Lower lobe of right lung (tissue), 2 donors: ENCODE data around the gene SLCO1B3. TPM values are rescaled to one million over a fixed set of nuclear protein-coding genes. Genes with fewer than 3 reads are reported as not detected.

Experiments
- ATAC-seq, 2 donors: fragments of 200-7000 bp; cut with Tn5 transposase; one replicate each; pipeline ENCODE4 v1.9.1; 2020 to 2022; ENCODE audit warnings: mild to moderate bottlenecking in 2 of 2, moderate library complexity in 2 of 2
- DNase-seq: peaks from one replicate; pipeline ENCODE4 v3.0.0-alpha.2; 2020
- H3K27ac ChIP-seq: fragments of 200-600 bp; one replicate; pipeline ENCODE4 v1.8.0; 2022
- H3K27me3 ChIP-seq: fragments of 200-600 bp; one replicate; pipeline ENCODE4 v1.8.0; 2022; ENCODE audit warnings: low read depth
- H3K36me3 ChIP-seq: fragments of 200-600 bp; one replicate; pipeline ENCODE4 v1.8.0; 2022; ENCODE audit warnings: mild to moderate bottlenecking
- H3K4me1 ChIP-seq: fragments of 200-600 bp; one replicate; pipeline ENCODE4 v1.8.0; 2022
- H3K4me3 ChIP-seq: fragments of 200-600 bp; one replicate; pipeline ENCODE4 v1.8.0; 2022; ENCODE audit warnings: mild to moderate bottlenecking
- H3K9me3 ChIP-seq: fragments of 200-600 bp; one replicate; pipeline ENCODE4 v1.8.0; 2022
- CTCF ChIP-seq: fragments of 200-600 bp; IDR thresholded peaks from one replicate; pipeline ENCODE4 v1.8.0; 2022; ENCODE audit warnings: antibody characterized with exemption, mild to moderate bottlenecking
- intact Hi-C: fragments of 100-400 bp; cut with DNase I; formaldehyde crosslinking; loops from one replicate; pipeline ENCODE4 v1.11.0; 2022
- total RNA-seq: library from RNA; stranded (reverse); fragmentation: NEBNext Ultra II Directional; extraction: Animal tissue kit (Norgen Biotek cat#: 25700); gene quantifications from one replicate; pipeline ENCODE4 v1.2.1, GENCODE V29; 2021
- donor health status: DM: no; HTN: yes; CAD: no; lungs with severe emphysema.

Gene SLCO1B3
- total RNA-seq, 1 donor from 2014 or later: not detected

GRCh38 chr12:20808521-20808920 lies 2.0 kb upstream of the SLCO1B3 start:
- H3K27me3 ChIP-seq: no peaks in the 10 kb centered on the region
- H3K4me1 ChIP-seq: no peaks in the 10 kb centered on the region
- no peak for ATAC-seq
- no peak for DNase-seq
- H3K9me3 ChIP-seq: no peaks in the 10 kb centered on the region
- no peak for TF ChIP-seq CTCF
- no peaks in the 10 kb centered on the region for H3K36me3 ChIP-seq
- H3K4me3 ChIP-seq: no peak overlapping the region
- intact Hi-C loops: no loop called here
- no peak overlapping the region for H3K27ac ChIP-seq

DNA sequence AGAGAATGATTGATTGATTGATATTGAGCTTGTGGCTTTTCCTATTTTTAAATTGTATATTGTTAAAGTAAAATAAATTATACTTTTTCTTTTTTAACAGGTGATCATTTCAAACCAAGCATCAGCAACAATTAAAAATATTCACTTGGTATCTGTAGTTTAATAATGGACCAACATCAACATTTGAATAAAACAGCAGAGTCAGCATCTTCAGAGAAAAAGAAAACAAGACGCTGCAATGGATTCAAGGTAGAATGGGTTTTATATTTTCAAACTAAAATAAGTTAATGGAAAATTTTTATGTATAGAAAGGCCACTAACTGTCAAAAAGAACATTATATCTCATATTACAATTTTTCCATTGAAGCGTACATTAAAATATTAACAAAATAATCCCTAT lies 5.1 kb downstream of the SLCO1B3 start:
- intact Hi-C loops: no loop called here

DNA sequence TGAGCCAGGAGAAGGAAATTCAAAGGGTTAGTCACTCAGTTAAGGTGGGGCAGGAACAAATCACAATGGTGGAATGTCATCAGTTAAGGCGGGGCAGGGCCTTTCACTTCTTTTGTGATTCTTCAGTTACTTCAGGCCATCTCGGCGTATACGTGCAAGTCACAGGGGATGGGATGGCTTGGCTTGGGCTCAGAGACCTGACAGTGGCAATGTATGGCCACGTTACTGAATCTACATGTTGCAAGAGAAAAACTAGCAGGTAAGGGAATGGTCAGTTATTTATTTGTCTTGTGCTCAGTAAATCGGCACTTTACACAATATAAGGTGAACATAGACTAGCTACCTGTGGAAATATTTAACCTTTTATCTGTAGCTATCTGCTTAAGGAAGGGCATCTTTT lies 11.9 kb downstream of the SLCO1B3 start:
- TF ChIP-seq CTCF: no peak
- H3K4me1 ChIP-seq: no peaks in the 10 kb centered on the region
- ATAC-seq (no peak), DNase-seq (no peak)
- no peaks in the 10 kb centered on the region for H3K27me3 ChIP-seq
- no peak overlapping the region for H3K4me3 ChIP-seq
- intact Hi-C loops: no loop called here
- H3K36me3 ChIP-seq: no peaks in the 10 kb centered on the region
- H3K9me3 ChIP-seq: no peaks in the 10 kb centered on the region
- H3K27ac ChIP-seq: no peak overlapping the region

More for the DNA sequence above, 5.1 kb downstream of the SLCO1B3 start:
- Histone ChIP-seq H3K4me1 (no peaks in the 10 kb centered on the region), H3K4me3 (no peak overlapping the region), H3K27me3 (no peaks in the 10 kb centered on the region), H3K27ac (no peak overlapping the region), H3K36me3 (no peaks in the 10 kb centered on the region), H3K9me3 (no peaks in the 10 kb centered on the region)
- no peak for DNase-seq
- no peak for ATAC-seq
- no peak for TF ChIP-seq CTCF

GRCh38 chr12:20822925-20823324 lies 12.4 kb downstream of the SLCO1B3 start:
- Histone ChIP-seq H3K27me3 (no peaks in the 10 kb centered on the region), H3K9me3 (no peaks in the 10 kb centered on the region), H3K4me3 (no peak overlapping the region), H3K27ac (no peak overlapping the region), H3K36me3 (no peaks in the 10 kb centered on the region), H3K4me1 (no peaks in the 10 kb centered on the region)
- intact Hi-C loops: no loop called here
- DNase-seq (no peak), ATAC-seq (no peak)
- no peak for TF ChIP-seq CTCF

DNA sequence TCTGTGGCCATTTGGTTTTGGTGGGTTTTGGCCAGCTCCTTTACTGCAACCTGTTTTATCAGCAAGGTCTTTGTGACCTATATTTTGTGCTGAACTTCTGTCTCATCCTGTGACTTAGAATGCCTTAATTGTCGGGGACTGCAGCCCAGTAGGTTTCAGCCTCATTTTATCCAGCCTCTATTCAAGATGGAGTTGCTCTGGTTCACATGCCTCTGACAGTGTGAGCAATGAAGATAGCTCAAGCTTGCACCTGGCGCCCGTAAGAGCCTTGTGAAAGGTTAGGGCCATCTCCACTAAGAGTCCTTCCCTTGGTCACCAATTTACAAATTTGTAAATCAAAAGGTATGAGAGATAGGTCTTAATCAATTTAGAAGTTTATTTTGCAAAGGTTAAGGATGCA lies 19.4 kb downstream of the SLCO1B3 start:
- H3K27ac ChIP-seq: no peak overlapping the region
- H3K36me3 ChIP-seq: no peaks in the 10 kb centered on the region
- intact Hi-C loops: no loop called here
- H3K27me3 ChIP-seq: no peaks in the 10 kb centered on the region
- H3K4me3 ChIP-seq: no peak overlapping the region
- no peaks in the 10 kb centered on the region for H3K4me1 ChIP-seq
- TF ChIP-seq CTCF: no peak
- H3K9me3 ChIP-seq: no peaks in the 10 kb centered on the region
- ATAC-seq (no peak), DNase-seq (no peak)

DNA sequence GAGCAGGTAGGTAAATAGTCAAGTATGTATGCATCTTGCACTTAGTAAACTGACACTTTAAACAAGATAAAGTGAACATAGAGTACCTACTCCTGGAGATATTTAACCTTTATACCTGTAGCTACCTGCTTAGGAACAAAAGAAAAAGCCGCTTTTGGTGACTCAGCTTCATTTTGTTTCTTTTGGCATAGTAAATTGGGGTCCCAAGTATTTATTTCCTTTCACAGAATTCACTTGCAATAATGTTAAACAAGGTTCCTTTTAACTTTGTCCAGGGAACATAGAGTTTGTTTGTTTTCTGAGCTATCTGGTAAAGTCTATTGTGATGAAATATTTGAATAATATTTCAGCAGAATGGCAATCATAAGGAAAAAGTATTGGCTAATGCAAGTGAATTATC lies 20.0 kb downstream of the SLCO1B3 start:
- TF ChIP-seq CTCF: no peak
- H3K27ac ChIP-seq: no peak overlapping the region
- intact Hi-C loops: no loop called here
- H3K36me3 ChIP-seq: no peaks in the 10 kb centered on the region
- ATAC-seq (no peak), DNase-seq (no peak)
- no peaks in the 10 kb centered on the region for H3K27me3 ChIP-seq
- H3K4me3 ChIP-seq: no peak overlapping the region
- no peaks in the 10 kb centered on the region for H3K4me1 ChIP-seq
- no peaks in the 10 kb centered on the region for H3K9me3 ChIP-seq
